ENCODE results near the gene TAF1B. TPM values are rescaled to one million over a fixed set of nuclear protein-coding genes. Genes with fewer than 3 reads are reported as not detected.

The TAF1B gene
- total RNA-seq, 1 donor from 2014 or later: 15.6 TPM

DNA sequence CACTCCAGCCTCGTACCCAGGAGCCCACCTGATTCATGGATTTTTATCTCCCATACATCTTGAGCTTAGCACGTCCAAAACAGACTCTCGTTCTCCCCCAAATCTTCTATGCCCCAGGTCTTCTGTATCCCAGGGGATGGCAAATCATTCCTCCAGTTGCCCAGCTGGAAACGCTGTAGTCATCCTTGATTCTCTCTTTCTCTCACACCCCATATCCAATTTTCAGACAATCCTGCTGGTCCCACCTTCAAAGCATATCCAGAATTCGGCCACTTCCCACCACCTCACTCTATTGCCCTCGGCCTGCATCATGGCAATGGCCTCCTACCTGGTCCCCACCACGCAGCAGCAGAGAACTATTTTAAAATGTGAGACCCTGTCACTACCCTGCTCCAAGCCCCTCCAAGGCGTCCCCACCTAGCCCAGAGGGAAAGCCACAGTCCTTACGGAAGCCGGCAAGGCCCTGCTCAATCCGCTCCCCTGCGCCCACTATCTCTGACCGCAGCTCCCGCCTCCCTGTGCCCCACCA is 106.8 kb downstream of the TAF1B start:
- DNase-seq (ENCODE audit: low spot score): no peak
- peaks cover 5% of the 10 kb centered on the region for H3K4me1 Mint-ChIP-seq (ENCODE audit: low read depth)
- peak overlapping the region; percentile 69 for H3K4me3 Mint-ChIP-seq (ENCODE audit: unreplicated experiment)
- no peaks in the 10 kb centered on the region for H3K9me3 Mint-ChIP-seq (ENCODE audit: low read depth)
- H3K27me3 Mint-ChIP-seq (ENCODE audit: low read depth): peaks cover 29% of the 10 kb centered on the region
- peak overlapping the region; percentile 14 for H3K27ac Mint-ChIP-seq (ENCODE audit: unreplicated experiment)
- no peaks in the 10 kb centered on the region for H3K36me3 Mint-ChIP-seq (ENCODE audit: low read depth)
- TF ChIP-seq, protein P1, sequence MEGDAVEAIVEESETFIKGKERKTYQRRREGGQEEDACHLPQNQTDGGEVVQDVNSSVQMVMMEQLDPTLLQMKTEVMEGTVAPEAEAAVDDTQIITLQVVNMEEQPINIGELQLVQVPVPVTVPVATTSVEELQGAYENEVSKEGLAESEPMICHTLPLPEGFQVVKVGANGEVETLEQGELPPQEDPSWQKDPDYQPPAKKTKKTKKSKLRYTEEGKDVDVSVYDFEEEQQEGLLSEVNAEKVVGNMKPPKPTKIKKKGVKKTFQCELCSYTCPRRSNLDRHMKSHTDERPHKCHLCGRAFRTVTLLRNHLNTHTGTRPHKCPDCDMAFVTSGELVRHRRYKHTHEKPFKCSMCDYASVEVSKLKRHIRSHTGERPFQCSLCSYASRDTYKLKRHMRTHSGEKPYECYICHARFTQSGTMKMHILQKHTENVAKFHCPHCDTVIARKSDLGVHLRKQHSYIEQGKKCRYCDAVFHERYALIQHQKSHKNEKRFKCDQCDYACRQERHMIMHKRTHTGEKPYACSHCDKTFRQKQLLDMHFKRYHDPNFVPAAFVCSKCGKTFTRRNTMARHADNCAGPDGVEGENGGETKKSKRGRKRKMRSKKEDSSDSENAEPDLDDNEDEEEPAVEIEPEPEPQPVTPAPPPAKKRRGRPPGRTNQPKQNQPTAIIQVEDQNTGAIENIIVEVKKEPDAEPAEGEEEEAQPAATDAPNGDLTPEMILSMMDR (IDR thresholded peaks at IDR 0.05): no peak

DNA sequence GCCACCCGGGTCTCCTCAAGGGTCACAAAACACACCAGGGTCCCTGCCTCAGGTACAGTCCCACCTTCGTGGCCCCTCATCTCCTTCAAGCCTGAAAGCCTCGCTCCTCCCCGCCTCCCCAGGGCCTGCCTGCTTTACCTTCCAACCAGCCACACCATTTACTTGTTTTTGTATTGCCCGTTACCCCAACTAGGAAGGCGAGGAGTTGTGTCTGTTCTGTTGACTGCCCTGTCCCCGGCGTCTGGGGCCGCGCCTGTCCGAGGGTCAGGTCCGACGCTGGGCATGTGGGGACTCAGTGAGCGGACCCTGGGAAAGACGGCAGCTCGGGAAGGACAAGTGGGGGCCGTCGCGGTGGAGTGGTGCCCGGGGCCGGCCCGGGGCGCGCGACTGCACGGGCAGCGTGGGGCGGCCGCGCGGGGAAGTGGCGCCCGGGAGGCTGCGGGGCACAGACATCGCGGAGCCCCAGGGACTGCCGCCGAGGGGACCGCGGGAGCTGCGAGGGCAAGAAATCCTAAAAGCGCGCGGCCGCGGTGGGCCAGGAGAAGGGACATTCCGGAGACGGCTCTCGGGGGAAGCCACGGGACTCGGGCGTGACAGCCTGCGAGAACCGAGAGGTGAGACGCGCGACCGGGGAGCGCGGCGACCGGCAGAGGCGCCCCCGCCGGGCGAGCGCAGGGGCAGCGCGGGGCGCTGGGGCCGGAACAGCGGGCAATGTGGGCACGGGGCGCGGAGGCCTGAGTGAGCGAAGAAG is 107.4 kb downstream of the TAF1B start:
- H3K36me3 Mint-ChIP-seq (ENCODE audit: low read depth): no peaks in the 10 kb centered on the region
- H3K9me3 Mint-ChIP-seq (ENCODE audit: low read depth): no peaks in the 10 kb centered on the region
- DNase-seq (ENCODE audit: low spot score): no peak
- peak overlapping the region; percentile 69 for H3K4me3 Mint-ChIP-seq (ENCODE audit: unreplicated experiment)
- H3K27ac Mint-ChIP-seq (ENCODE audit: unreplicated experiment): no peak overlapping the region
- TF ChIP-seq, protein P1 (IDR thresholded peaks at IDR 0.05): peak; percentile 48
- peaks cover 28% of the 10 kb centered on the region for H3K27me3 Mint-ChIP-seq (ENCODE audit: low read depth)
- H3K4me1 Mint-ChIP-seq (ENCODE audit: low read depth): peaks cover 5% of the 10 kb centered on the region

DNA sequence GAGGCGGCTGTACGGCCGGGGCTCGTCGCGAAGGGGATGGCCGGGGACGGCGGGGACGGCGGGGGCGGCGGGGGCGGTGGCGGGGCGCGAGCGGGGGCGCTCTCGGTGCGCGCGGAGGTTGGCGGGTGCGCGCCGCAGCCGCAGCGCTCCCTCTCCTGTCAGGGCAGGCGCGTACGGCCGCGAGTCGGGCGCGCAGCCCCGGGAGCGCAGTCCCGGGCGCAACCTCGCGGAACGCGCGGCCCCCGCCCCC is 107.9 kb downstream of the TAF1B start:
- no peaks in the 10 kb centered on the region for H3K9me3 Mint-ChIP-seq (ENCODE audit: low read depth)
- H3K27ac Mint-ChIP-seq (ENCODE audit: unreplicated experiment): no peak overlapping the region
- H3K4me1 Mint-ChIP-seq (ENCODE audit: low read depth): peaks cover 5% of the 10 kb centered on the region
- H3K27me3 Mint-ChIP-seq (ENCODE audit: low read depth): peaks cover 25% of the 10 kb centered on the region
- H3K36me3 Mint-ChIP-seq (ENCODE audit: low read depth): no peaks in the 10 kb centered on the region
- peak overlapping the region; percentile 69 for H3K4me3 Mint-ChIP-seq (ENCODE audit: unreplicated experiment)
- TF ChIP-seq, protein P1 (IDR thresholded peaks at IDR 0.05): no peak
- no peak for DNase-seq (ENCODE audit: low spot score)

DNA sequence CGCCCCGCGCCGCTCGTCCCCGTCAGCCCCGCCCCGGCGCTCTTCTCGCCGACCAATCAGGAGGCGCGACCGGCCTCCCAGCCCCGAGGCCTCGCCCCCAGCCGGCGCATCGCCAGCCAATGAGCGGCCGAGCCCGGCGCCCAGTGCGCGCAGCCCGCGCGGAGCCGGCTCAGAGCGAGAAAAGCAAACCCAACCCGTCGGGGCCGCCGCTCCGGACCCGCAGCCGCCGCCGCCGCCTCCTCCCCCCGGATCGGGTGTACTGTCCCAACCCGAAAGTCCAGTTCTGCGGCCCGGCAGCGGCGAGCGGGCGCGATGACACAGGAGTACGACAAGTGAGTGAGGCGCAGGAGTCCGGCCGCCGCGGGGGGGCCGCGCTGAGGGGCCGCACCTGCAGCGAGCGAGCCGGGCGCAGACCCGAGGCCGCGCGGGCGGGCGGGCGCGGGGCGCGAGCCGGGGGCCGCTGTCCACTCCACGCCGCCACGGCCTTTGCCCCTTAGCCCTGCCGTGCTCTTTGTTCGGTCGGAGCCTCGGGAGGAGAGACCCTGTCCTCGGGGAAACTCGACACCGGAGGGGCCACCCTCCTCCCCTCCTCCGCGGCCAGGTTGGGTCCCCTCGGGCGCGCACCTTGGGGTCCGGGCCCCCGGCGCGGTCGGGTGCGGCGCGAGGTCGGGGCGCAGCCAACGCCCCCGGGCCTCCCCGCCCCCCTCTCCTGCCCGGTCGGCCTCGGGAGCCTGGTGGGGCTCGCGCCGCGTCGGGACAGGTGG is 108.4 kb downstream of the TAF1B start, which contains the start of gene GRHL1:
Gene GRHL1, plus strand, starts transcription at position 172 of the 764 bp plus-strand sequence. Its CDS starts 141 bp downstream, at position 313.
- TF ChIP-seq, protein P1 (IDR thresholded peaks at IDR 0.05): no peak
- no peak for DNase-seq (ENCODE audit: low spot score)
- Mint-ChIP-seq H3K4me3 (ENCODE audit: unreplicated experiment) (peak within 1 kb of the TSS; percentile 69), H3K27me3 (ENCODE audit: low read depth) (peaks cover 25% of the 10 kb centered on the region), H3K36me3 (ENCODE audit: low read depth) (no peaks in the 10 kb centered on the region), H3K9me3 (ENCODE audit: low read depth) (no peaks in the 10 kb centered on the region), H3K4me1 (ENCODE audit: low read depth) (peaks cover 5% of the 10 kb centered on the region), H3K27ac (ENCODE audit: unreplicated experiment) (no peak within 1 kb of the TSS)

DNA sequence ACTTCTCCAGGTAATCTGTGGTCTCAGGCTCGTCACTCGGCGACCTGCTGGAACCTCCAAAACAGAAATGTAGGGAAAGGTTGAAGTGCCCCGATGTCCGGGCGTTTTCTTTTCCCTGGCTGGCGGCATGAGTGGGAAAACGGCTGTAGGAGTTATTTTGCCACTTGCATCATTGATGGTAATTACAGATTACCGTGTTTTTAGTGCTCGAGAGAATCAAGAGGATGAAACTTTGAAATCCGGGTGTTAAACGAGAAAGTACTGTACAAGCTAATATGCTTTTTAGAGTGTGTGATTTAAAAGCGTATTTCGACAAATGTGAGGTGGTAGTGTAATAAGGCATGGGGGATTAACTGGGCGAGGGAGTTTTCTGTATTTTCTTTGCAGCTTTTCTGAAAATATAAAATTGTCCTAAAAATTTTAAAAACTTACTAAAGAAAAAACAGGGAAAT is 109.0 kb downstream of the TAF1B start:
- TF ChIP-seq, protein P1 (IDR thresholded peaks at IDR 0.05): no peak
- Mint-ChIP-seq H3K4me3 (ENCODE audit: unreplicated experiment) (peak overlapping the region; percentile 67), H3K4me1 (ENCODE audit: low read depth) (peaks cover 5% of the 10 kb centered on the region), H3K27me3 (ENCODE audit: low read depth) (peaks cover 25% of the 10 kb centered on the region), H3K27ac (ENCODE audit: unreplicated experiment) (no peak overlapping the region), H3K36me3 (ENCODE audit: low read depth) (no peaks in the 10 kb centered on the region), H3K9me3 (ENCODE audit: low read depth) (no peaks in the 10 kb centered on the region)
- no peak for DNase-seq (ENCODE audit: low spot score)
